HEK293T (cell line): ENCODE data around the gene DNAJB13.
"Not testable (repeated sequence)": the region's sequence is repeated elsewhere in the genome, so short reads cannot be mapped to it uniquely, and the experiment has no call there.

Experiments used
- ARNT ChIP-seq: fragments of 450-650 bp; IDR thresholded peaks from 2 replicates; pipeline ENCODE4 v1.6.1; 2017; ENCODE audit warnings: mild to moderate bottlenecking
- BHLHE40 ChIP-seq: fragments of 450-650 bp; IDR thresholded peaks from 2 replicates; pipeline ENCODE4 v1.6.1; 2016; ENCODE audit warnings: mild to moderate bottlenecking, moderate library complexity, borderline replicate concordance
- CTBP1 ChIP-seq: fragments of 450-650 bp; IDR thresholded peaks from 2 replicates; pipeline ENCODE4 v1.6.1; 2016; ENCODE audit warnings: borderline replicate concordance
- ELF4 ChIP-seq: fragments of 450-650 bp; IDR thresholded peaks from 2 replicates; pipeline ENCODE4 v1.6.1; 2017; ENCODE audit warnings: antibody characterized with exemption
- FOXA1 ChIP-seq: fragments of 450-650 bp; IDR thresholded peaks from 2 replicates; pipeline ENCODE4 v1.6.1; 2016; ENCODE audit warnings: mild to moderate bottlenecking
- FOXK2 ChIP-seq: fragments of 450-650 bp; IDR thresholded peaks from 2 replicates; pipeline ENCODE4 v1.6.1; 2016; ENCODE audit warnings: mild to moderate bottlenecking
- FOXM1 ChIP-seq: fragments of 450-650 bp; IDR thresholded peaks from 2 replicates; pipeline ENCODE4 v1.6.1; 2017; ENCODE audit warnings: mild to moderate bottlenecking, borderline replicate concordance
- HDGF ChIP-seq: fragments of 450-650 bp; IDR thresholded peaks from 2 replicates; pipeline ENCODE4 v1.6.1; 2017; ENCODE audit warnings: antibody characterized with exemption, borderline replicate concordance
- LEF1 ChIP-seq: fragments of 450-650 bp; IDR thresholded peaks from 2 replicates; pipeline ENCODE4 v1.6.1; 2017; ENCODE audit warnings: mild to moderate bottlenecking, borderline replicate concordance
- NFRKB ChIP-seq: fragments of 450-650 bp; IDR thresholded peaks from 2 replicates; pipeline ENCODE4 v1.6.1; 2016; ENCODE audit warnings: mild to moderate bottlenecking, moderate library complexity
- SP1 ChIP-seq: fragments of 450-650 bp; IDR thresholded peaks from 2 replicates; pipeline ENCODE4 v1.6.1; 2017
- SUZ12 ChIP-seq: fragments of 450-650 bp; IDR thresholded peaks from 2 replicates; pipeline ENCODE4 v1.6.1; 2016; ENCODE audit warnings: mild to moderate bottlenecking
- TARDBP ChIP-seq: fragments of 450-650 bp; IDR thresholded peaks from 2 replicates; pipeline ENCODE4 v1.6.1; 2016
- ZNF384 ChIP-seq: fragments of 450-650 bp; IDR thresholded peaks from 2 replicates; pipeline ENCODE4 v1.6.1; 2016

GRCh38 chr11:73936047-73936446 is 14.8 kb upstream of the DNAJB13 start:
- not testable (repeated sequence) for TF ChIP-seq SP1, LEF1, BHLHE40, SUZ12, FOXM1, NFRKB, CTBP1, FOXK2, ELF4, FOXA1, ARNT, ZNF384, TARDBP, HDGF
